A549 (cell line): ENCODE data around the gene NALCN.

Experiments
- BHLHE40 ChIP-seq: IDR thresholded peaks from 2 replicates; pipeline ENCODE4 v1.6.1; 2012; ENCODE audit warnings: low read depth, low read length, inconsistent platforms
- ELK1 ChIP-seq: fragments of 150-350 bp; IDR thresholded peaks from 2 replicates; pipeline ENCODE4 v1.6.1; 2014; ENCODE audit warnings: low read depth, mild to moderate bottlenecking, low read length
- EP300 ChIP-seq, 2 experiments: fragments of >200 bp; sonication (Bioruptor Twin); formaldehyde crosslinking; IDR thresholded peaks; 2 replicates in 1 of 2; 3 replicates in 1 of 2; pipeline ENCODE4 v1.6.1; 2016 to 2017
- HEYL ChIP-seq: fragments of 250-450 bp; sonication (Bioruptor Pico); IDR thresholded peaks from 2 replicates; pipeline ENCODE4 v1.8.0; 2021; ENCODE audit warnings: mild to moderate bottlenecking, moderate library complexity
- MAZ ChIP-seq: fragments of 150-350 bp; IDR thresholded peaks from 2 replicates; pipeline ENCODE4 v1.6.1; 2014; ENCODE audit warnings: antibody characterized with exemption, low read depth, low read length, borderline replicate concordance
- NR3C1 ChIP-seq: fragments of >200 bp; sonication (Bioruptor Twin); formaldehyde crosslinking; IDR thresholded peaks from 3 replicates; pipeline ENCODE4 v1.6.1; 2017
- POLR2A ChIP-seq: IDR thresholded peaks from 2 replicates; pipeline ENCODE4 v1.6.1; 2012; ENCODE audit warnings: mild to moderate bottlenecking, low read length
- RARB ChIP-seq: fragments of 250-450 bp; sonication (Bioruptor Pico); IDR thresholded peaks from 2 replicates; pipeline ENCODE4 v1.8.0; 2021; ENCODE audit warnings: mild to moderate bottlenecking, moderate library complexity
- RNF2 ChIP-seq: fragments of 200-600 bp; sonication (generic); IDR thresholded peaks from 2 replicates; pipeline ENCODE4 v1.6.1; 2016; ENCODE audit warnings: low read depth, mild to moderate bottlenecking, antibody characterized with exemption, moderate library complexity, borderline replicate concordance
- TF ChIP-seq, protein P1 (sequence below): fragments of >200 bp; sonication (Bioruptor Twin); formaldehyde crosslinking; IDR thresholded peaks from 3 replicates; pipeline ENCODE4 v1.5.1; 2016
- TF ChIP-seq, protein P2 (sequence below): fragments of 250-450 bp; sonication (Bioruptor Pico); IDR thresholded peaks from 2 replicates; pipeline ENCODE4 v1.5.0; 2021; ENCODE audit warnings: mild to moderate bottlenecking, moderate library complexity, borderline replicate concordance
- TF ChIP-seq, protein P3 (sequence below): fragments of 450-650 bp; IDR thresholded peaks from 2 replicates; pipeline ENCODE4 v1.6.1; 2014; ENCODE audit warnings: antibody characterized with exemption
- TF ChIP-seq, protein P4 (sequence below): IDR thresholded peaks from 2 replicates; pipeline ENCODE4 v1.6.1; 2012
- TF ChIP-seq, protein P5 (sequence below): fragments of >200 bp; sonication (Bioruptor Twin); formaldehyde crosslinking; IDR thresholded peaks from 3 replicates; pipeline ENCODE4 v1.6.1; 2016

DNA sequence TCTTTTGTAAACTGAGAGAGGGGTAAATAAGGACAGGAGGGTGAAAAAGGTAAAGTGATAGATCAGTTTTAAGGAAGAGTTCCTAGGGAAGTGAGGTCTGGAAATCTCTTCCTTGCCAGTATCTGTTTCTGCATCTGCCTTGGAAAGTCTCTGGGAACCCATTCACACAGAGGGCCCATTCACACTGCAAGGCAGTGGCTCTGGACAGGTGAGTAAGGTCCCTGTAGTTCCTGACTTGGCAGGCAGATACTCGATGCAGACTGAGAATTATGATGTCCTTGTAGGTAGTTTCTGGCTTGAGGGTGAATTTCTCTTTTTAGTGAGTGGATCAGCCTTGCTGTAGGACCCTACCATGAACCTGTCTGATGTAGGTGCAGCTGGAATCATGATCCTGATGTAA, 293.3 kb downstream of the NALCN start:
- TF ChIP-seq POLR2A = no peak
- TF ChIP-seq BHLHE40 = no peak
- no peak for TF ChIP-seq NR3C1
- TF ChIP-seq, protein P1, sequence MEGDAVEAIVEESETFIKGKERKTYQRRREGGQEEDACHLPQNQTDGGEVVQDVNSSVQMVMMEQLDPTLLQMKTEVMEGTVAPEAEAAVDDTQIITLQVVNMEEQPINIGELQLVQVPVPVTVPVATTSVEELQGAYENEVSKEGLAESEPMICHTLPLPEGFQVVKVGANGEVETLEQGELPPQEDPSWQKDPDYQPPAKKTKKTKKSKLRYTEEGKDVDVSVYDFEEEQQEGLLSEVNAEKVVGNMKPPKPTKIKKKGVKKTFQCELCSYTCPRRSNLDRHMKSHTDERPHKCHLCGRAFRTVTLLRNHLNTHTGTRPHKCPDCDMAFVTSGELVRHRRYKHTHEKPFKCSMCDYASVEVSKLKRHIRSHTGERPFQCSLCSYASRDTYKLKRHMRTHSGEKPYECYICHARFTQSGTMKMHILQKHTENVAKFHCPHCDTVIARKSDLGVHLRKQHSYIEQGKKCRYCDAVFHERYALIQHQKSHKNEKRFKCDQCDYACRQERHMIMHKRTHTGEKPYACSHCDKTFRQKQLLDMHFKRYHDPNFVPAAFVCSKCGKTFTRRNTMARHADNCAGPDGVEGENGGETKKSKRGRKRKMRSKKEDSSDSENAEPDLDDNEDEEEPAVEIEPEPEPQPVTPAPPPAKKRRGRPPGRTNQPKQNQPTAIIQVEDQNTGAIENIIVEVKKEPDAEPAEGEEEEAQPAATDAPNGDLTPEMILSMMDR = no peak
- TF ChIP-seq, protein P2, sequence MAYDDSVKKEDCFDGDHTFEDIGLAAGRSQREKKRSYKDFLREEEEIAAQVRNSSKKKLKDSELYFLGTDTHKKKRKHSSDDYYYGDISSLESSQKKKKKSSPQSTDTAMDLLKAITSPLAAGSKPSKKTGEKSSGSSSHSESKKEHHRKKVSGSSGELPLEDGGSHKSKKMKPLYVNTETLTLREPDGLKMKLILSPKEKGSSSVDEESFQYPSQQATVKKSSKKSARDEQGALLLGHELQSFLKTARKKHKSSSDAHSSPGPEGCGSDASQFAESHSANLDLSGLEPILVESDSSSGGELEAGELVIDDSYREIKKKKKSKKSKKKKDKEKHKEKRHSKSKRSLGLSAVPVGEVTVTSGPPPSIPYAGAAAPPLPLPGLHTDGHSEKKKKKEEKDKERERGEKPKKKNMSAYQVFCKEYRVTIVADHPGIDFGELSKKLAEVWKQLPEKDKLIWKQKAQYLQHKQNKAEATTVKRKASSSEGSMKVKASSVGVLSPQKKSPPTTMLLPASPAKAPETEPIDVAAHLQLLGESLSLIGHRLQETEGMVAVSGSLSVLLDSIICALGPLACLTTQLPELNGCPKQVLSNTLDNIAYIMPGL (CRISPR knock-in tag) = no peak
- TF ChIP-seq RARB (CRISPR knock-in tag) = no peak
- TF ChIP-seq, protein P3, sequence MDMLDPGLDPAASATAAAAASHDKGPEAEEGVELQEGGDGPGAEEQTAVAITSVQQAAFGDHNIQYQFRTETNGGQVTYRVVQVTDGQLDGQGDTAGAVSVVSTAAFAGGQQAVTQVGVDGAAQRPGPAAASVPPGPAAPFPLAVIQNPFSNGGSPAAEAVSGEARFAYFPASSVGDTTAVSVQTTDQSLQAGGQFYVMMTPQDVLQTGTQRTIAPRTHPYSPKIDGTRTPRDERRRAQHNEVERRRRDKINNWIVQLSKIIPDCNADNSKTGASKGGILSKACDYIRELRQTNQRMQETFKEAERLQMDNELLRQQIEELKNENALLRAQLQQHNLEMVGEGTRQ = no peak
- TF ChIP-seq, protein P4, sequence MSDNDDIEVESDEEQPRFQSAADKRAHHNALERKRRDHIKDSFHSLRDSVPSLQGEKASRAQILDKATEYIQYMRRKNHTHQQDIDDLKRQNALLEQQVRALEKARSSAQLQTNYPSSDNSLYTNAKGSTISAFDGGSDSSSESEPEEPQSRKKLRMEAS = no peak
- TF ChIP-seq RNF2 = no peak
- no peak for TF ChIP-seq EP300 (IDR thresholded peaks at IDR 0.05)
- no peak for TF ChIP-seq HEYL (CRISPR knock-in tag)
- no peak for TF ChIP-seq ELK1
- no peak for TF ChIP-seq MAZ
- TF ChIP-seq, protein P5, sequence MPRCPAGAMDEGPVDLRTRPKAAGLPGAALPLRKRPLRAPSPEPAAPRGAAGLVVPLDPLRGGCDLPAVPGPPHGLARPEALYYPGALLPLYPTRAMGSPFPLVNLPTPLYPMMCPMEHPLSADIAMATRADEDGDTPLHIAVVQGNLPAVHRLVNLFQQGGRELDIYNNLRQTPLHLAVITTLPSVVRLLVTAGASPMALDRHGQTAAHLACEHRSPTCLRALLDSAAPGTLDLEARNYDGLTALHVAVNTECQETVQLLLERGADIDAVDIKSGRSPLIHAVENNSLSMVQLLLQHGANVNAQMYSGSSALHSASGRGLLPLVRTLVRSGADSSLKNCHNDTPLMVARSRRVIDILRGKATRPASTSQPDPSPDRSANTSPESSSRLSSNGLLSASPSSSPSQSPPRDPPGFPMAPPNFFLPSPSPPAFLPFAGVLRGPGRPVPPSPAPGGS = no peak
